PFSK-1 (cell line): ENCODE results near the gene NDRG4.

Source experiments
- FOXP2 ChIP-seq: optimal IDR thresholded peaks from 2 replicates; pipeline ENCODE3; 2011; ENCODE audit warnings: borderline replicate concordance, control low read depth, inconsistent platforms; ENCODE audit not compliant: insufficient read depth; ENCODE audit errors: extremely low read length, extremely low read depth
- POLR2AphosphoS5 ChIP-seq: IDR thresholded peaks from 2 replicates; pipeline ENCODE4 v1.6.1; 2012; ENCODE audit warnings: low read depth, mild to moderate bottlenecking, control low read depth, low read length, moderate library complexity
- SIN3A ChIP-seq: IDR thresholded peaks from 2 replicates; pipeline ENCODE4 v1.6.1; 2012; ENCODE audit warnings: mild to moderate bottlenecking, low read length, moderate library complexity, borderline replicate concordance; ENCODE audit not compliant: insufficient read depth
- TAF1 ChIP-seq: IDR thresholded peaks from 2 replicates; pipeline ENCODE4 v1.6.1; 2012; ENCODE audit warnings: low read length, control low read depth, borderline replicate concordance; ENCODE audit not compliant: insufficient read depth
- TF ChIP-seq, protein P1 (sequence below), 2 experiments: IDR thresholded peaks; 2 replicates each; pipeline versions ENCODE4 v1.6.1 to v1.8.0; 2011 to 2012; ENCODE audit warnings: low read depth in 2 of 2, low read length in 2 of 2, control low read depth in 1 of 2, inconsistent platforms in 1 of 2, mild to moderate bottlenecking in 1 of 2, moderate library complexity in 1 of 2; ENCODE audit not compliant: insufficient read depth in 1 of 2

NDRG4 gene

DNA sequence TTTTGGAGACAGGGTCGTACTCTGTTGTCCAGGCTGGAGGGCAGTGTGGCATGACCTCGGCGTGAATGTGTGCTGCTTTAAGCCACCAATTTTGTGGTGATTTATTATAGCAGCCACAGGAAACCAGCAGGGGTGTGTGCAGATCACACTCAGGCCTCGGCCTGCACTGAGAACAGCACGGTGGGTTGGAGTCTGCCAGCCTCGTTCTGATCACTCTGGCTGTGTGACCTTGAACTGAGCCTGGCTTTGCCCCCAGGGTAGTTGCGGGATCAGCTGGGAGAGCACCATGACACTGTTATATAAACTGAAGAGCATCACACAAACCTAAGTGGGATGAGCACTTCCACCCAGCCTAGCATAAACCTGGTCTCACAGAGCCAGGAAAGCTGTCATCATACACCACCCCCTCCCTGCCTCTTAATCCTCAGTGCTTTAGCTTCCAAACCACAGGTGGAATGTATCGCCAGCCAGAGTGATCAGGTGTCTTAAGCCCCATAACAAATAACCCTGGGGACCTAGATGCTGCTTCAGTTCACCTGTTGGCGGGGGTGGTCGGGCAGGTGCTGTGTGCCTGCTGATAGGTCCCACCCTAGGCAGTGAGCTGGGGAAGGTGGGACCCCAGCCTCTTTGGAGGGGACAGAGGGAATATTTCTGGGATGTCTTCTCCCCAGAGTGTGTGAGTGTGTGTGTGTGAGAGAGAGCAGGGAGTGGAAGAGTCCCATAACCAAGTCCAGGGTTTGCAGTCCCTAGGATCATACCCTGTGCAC is 28.6 kb upstream of the NDRG4 start:
- TF ChIP-seq POLR2AphosphoS5 (no peak), TAF1 (no peak), FOXP2 (no peak), SIN3A (no peak)
- TF ChIP-seq, protein P1, sequence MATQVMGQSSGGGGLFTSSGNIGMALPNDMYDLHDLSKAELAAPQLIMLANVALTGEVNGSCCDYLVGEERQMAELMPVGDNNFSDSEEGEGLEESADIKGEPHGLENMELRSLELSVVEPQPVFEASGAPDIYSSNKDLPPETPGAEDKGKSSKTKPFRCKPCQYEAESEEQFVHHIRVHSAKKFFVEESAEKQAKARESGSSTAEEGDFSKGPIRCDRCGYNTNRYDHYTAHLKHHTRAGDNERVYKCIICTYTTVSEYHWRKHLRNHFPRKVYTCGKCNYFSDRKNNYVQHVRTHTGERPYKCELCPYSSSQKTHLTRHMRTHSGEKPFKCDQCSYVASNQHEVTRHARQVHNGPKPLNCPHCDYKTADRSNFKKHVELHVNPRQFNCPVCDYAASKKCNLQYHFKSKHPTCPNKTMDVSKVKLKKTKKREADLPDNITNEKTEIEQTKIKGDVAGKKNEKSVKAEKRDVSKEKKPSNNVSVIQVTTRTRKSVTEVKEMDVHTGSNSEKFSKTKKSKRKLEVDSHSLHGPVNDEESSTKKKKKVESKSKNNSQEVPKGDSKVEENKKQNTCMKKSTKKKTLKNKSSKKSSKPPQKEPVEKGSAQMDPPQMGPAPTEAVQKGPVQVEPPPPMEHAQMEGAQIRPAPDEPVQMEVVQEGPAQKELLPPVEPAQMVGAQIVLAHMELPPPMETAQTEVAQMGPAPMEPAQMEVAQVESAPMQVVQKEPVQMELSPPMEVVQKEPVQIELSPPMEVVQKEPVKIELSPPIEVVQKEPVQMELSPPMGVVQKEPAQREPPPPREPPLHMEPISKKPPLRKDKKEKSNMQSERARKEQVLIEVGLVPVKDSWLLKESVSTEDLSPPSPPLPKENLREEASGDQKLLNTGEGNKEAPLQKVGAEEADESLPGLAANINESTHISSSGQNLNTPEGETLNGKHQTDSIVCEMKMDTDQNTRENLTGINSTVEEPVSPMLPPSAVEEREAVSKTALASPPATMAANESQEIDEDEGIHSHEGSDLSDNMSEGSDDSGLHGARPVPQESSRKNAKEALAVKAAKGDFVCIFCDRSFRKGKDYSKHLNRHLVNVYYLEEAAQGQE (IDR thresholded peaks at IDR 0.05; ENCODE audit: insufficient read depth in 1 of 2, low read depth in 2 of 2, low read length in 2 of 2), result no peak

DNA sequence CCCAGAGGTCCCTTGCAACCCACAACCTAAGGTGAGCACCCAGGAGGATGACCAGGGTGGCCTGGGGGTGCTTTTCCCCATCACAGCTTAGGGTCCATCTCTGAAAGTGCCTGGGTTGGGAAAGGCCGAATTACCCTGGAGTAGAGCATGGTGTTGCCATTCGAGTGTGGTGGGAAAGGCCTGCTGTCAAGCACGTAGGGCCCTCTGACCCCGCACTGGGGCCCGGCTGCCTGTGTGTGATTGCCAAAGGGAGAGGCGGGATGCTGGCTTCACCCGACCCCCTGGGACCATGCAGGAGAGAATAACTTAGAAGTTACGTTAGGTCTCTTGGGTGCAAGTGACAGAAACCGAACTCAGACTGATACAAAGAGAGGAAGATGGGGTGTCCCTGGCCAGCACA is 27.7 kb upstream of the NDRG4 start:
- TF ChIP-seq TAF1 (no peak), SIN3A (no peak), FOXP2 (no peak), POLR2AphosphoS5 (no peak)
- TF ChIP-seq, protein P1 (IDR thresholded peaks at IDR 0.05; ENCODE audit: insufficient read depth in 1 of 2, low read depth in 2 of 2, low read length in 2 of 2), result no peak

DNA sequence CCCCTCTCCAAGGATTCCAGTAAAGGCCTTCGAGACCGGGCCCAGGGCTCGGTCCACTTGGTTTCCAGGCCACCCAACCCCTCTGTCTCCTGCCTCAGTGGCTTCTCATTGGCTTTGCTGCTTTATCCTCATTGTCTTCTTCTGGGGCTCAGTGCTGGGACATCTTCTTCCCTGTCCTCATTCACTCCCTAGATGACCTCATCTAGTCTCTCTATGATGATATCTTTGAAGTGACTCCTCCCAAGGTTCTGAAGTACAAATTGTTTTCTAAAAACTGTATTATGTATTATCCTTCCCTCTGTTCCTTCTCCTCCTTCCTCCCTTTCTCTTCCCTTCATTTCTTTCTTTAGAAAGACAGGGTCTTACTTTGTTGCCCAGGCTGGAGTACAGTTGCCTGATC is 27.1 kb upstream of the NDRG4 start:
- no peak for TF ChIP-seq TAF1
- TF ChIP-seq, protein P1 (IDR thresholded peaks at IDR 0.05; ENCODE audit: insufficient read depth in 1 of 2, low read depth in 2 of 2, low read length in 2 of 2), result no peak
- TF ChIP-seq SIN3A, result no peak
- no peak for TF ChIP-seq FOXP2
- TF ChIP-seq POLR2AphosphoS5, result no peak

DNA sequence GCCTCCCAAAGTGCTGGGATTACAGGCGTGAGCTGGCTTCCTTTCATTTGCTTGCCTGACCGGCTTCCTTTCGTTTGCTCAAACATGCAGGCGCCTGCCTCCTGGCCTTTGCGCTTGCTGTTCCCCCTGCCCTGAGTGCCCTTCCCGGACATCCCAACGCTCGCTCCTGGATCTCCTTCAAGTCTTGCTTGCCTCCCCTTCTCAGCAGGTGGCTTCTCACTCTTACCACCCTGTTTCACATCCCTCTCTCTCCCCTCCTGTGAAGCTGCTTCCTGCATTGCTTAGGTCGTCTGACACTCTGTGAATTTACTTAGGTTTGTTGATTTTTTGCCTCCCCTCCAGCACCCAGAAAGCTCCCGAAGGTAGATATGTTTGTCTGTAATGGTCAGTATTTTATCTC is 25.6 kb upstream of the NDRG4 start:
- TF ChIP-seq TAF1 (no peak), POLR2AphosphoS5 (no peak), SIN3A (no peak), FOXP2 (no peak)
- TF ChIP-seq, protein P1 (IDR thresholded peaks at IDR 0.05; ENCODE audit: insufficient read depth in 1 of 2, low read depth in 2 of 2, low read length in 2 of 2), result no peak
